ENCODE measurements around the gene MS4A4E.

GRCh38 chr11:60158636-60159035 lies 84.3 kb downstream of the MS4A4E start:
- no peak for TF ChIP-seq CTCF (optimal IDR thresholded peaks at IDR 0.05 in 1 of 3, IDR thresholded peaks at IDR 0.05 in 1 of 3, conservative IDR thresholded peaks at IDR 0.05 in 1 of 3; ENCODE audit: extremely low read depth in 1 of 3, insufficient read depth in 2 of 3, low read length in 3 of 3)
- TF ChIP-seq EZH2 (IDR thresholded peaks at IDR 0.05; ENCODE audit: low read length), result no peak
